OCI-LY3 (cell line): ENCODE measurements around the gene ADAMTS1.

Experiments
- H2AFZ ChIP-seq: fragments of 200-600, 300-600 bp; shearing (Covaris generic); 2 replicates; pipeline ENCODE4 v1.6.0; 2014; ENCODE audit warnings: antibody characterized with exemption, low read depth, low read length
- H3K27ac ChIP-seq: fragments of 200-600, 300-600 bp; sonication (generic); 2 replicates; pipeline ENCODE4 v1.5.1; 2014; ENCODE audit warnings: mild to moderate bottlenecking, low read length, moderate library complexity, mixed read lengths
- H3K27me3 ChIP-seq: fragments of 200-600, 300-600 bp; sonication (generic); 2 replicates; pipeline ENCODE4 v1.6.1; 2014; ENCODE audit warnings: low read depth, low read length, mixed read lengths
- H3K36me3 ChIP-seq: fragments of 200-600, 300-600 bp; sonication (generic); replicated peaks from 2 replicates; pipeline ENCODE3; 2014; ENCODE audit warnings: low read depth, low read length, mixed read lengths
- H3K4me1 ChIP-seq: fragments of 300-600, 200-600 bp; sonication (generic); 2 replicates; pipeline ENCODE4 v1.6.1; 2014; ENCODE audit warnings: low read length, mixed read lengths
- H3K4me2 ChIP-seq: fragments of 200-600, 300-600 bp; sonication (generic); 2 replicates; pipeline ENCODE4 v1.6.1; 2014; ENCODE audit warnings: low read length, mixed read lengths
- H3K4me3 ChIP-seq: fragments of 300-600, 200-600 bp; sonication (generic); 2 replicates; pipeline ENCODE4 v1.5.1; 2014; ENCODE audit warnings: antibody characterized with exemption, mild to moderate bottlenecking, low read length, moderate library complexity
- H3K79me2 ChIP-seq: fragments of 300-600, 200-600 bp; shearing (Covaris generic); 2 replicates; pipeline ENCODE4 v1.6.1; 2014; ENCODE audit warnings: mild to moderate bottlenecking, low read length, mixed read lengths
- H3K9ac ChIP-seq: fragments of 300-600, 200-600 bp; shearing (Covaris generic); 2 replicates; pipeline ENCODE4 v1.6.0; 2014; ENCODE audit warnings: mild to moderate bottlenecking, low read length, moderate library complexity
- H3K9me3 ChIP-seq: fragments of 200-600, 300-600 bp; shearing (Covaris generic); 2 replicates; pipeline ENCODE4 v1.6.1; 2014; ENCODE audit warnings: low read length, mixed read lengths; ENCODE audit not compliant: insufficient read depth
- H4K20me1 ChIP-seq: fragments of 200-600, 300-600 bp; sonication (generic); 2 replicates; pipeline ENCODE4 v1.6.1; 2016; ENCODE audit warnings: low read length, mixed read lengths; ENCODE audit not compliant: insufficient read depth
- CTCF ChIP-seq: fragments of 200-600, 300-600 bp; sonication (generic); IDR thresholded peaks from 2 replicates; pipeline ENCODE4 v1.5.1; 2014; ENCODE audit warnings: antibody characterized with exemption, low read length, low read depth
- EZH2phosphoT487 ChIP-seq: fragments of 200-600 bp; shearing (Covaris generic); IDR thresholded peaks from 2 replicates; pipeline ENCODE4 v1.6.1; 2018; ENCODE audit warnings: antibody characterized with exemption, mixed run types, low read depth

ADAMTS1 gene

DNA sequence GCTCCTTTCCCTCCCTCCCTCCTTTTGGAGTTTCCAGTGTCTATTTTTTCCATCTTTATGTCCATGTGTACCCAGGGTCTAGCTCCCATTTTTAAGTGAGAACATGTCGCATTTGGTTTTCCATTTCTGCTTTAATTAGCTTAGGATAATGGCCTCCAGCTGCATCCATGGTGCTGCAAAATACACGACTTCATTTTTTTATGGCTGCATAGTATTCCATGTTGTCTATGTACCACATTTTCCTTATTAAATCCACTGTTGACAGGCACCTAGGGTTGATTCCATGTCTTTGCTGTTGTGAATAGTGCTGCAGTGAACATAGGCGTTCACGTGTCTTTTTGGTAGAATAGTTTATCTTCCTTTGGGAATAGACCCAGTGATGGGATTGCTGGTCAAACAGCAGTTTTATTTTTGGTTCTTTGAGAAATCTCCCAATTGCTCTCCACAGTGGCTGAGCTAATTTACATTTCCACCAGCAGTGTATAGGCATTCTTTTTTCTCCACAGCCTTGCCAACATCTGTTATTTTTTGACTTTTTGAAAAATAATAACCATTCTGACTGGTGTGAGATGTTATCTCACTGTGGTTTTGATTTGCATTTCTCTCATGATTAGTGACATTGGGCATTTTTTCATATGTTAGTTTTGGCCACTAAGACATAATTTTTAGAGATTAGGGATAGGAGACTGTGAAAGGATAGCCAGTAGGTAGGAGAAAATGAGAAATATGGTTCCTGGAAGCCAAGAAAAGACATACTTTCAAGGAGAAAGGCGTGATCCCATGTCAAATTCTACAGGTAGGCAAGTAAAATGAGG is 50.4 kb downstream of the ADAMTS1 start:
- H2AFZ ChIP-seq = no peak overlapping the region
- H3K4me2 ChIP-seq = no peak overlapping the region
- no peak for TF ChIP-seq EZH2phosphoT487
- TF ChIP-seq CTCF = no peak

GRCh38 chr21:26790296-26790695 is 54.9 kb downstream of the ADAMTS1 start:
- no peaks in the 10 kb centered on the region for H3K36me3 ChIP-seq
- H4K20me1 ChIP-seq = no peaks in the 10 kb centered on the region
- H3K4me3 ChIP-seq = no peak overlapping the region
- no peak overlapping the region for H3K4me2 ChIP-seq
- no peak overlapping the region for H2AFZ ChIP-seq
- no peak overlapping the region for H3K9ac ChIP-seq
- no peaks in the 10 kb centered on the region for H3K4me1 ChIP-seq
- TF ChIP-seq EZH2phosphoT487 (no peak), CTCF (no peak)
- H3K27ac ChIP-seq = no peak overlapping the region
- no peaks in the 10 kb centered on the region for H3K9me3 ChIP-seq
- H3K27me3 ChIP-seq = no peaks in the 10 kb centered on the region
- no peaks in the 10 kb centered on the region for H3K79me2 ChIP-seq

More for the DNA sequence above, 50.4 kb downstream of the ADAMTS1 start:
- Histone ChIP-seq H3K4me1 (no peaks in the 10 kb centered on the region), H3K27ac (no peak overlapping the region), H3K27me3 (no peaks in the 10 kb centered on the region), H3K79me2 (no peaks in the 10 kb centered on the region), H3K36me3 (no peaks in the 10 kb centered on the region), H3K9ac (no peak overlapping the region), H3K4me3 (no peak overlapping the region), H4K20me1 (no peaks in the 10 kb centered on the region), H3K9me3 (no peaks in the 10 kb centered on the region)

GRCh38 chr21:26788790-26789189 is 56.4 kb downstream of the ADAMTS1 start:
- no peaks in the 10 kb centered on the region for H4K20me1 ChIP-seq
- no peaks in the 10 kb centered on the region for H3K36me3 ChIP-seq
- no peaks in the 10 kb centered on the region for H3K4me1 ChIP-seq
- no peak overlapping the region for H3K27ac ChIP-seq
- H3K9ac ChIP-seq = no peak overlapping the region
- no peak overlapping the region for H3K4me3 ChIP-seq
- H3K4me2 ChIP-seq = no peak overlapping the region
- TF ChIP-seq EZH2phosphoT487 (no peak), CTCF (no peak)
- H3K79me2 ChIP-seq = no peaks in the 10 kb centered on the region
- no peaks in the 10 kb centered on the region for H3K9me3 ChIP-seq
- no peak overlapping the region for H2AFZ ChIP-seq
- H3K27me3 ChIP-seq = no peaks in the 10 kb centered on the region
